OCI-LY7 (cell line): ENCODE results near the gene CRADD. TPM values are rescaled to one million over a fixed set of nuclear protein-coding genes. Genes with fewer than 3 reads are reported as not detected.

Source experiments
- BruUV-seq: library from RNA; stranded (reverse); fragments of 400-500 nt; replicated peaks from 2 replicates; lab custom pipeline; 2021; lab: Mats Ljungman, UMichigan
- CTCF ChIA-PET: fragments of 300-600 bp; sonication (Branson Sonifier 250); formaldehyde crosslinking; loops from one replicate; lab custom pipeline; 2022; ENCODE audit warnings: antibody characterized with exemption; ENCODE audit not compliant: unreplicated experiment; lab: Charles Lee
- POLR2A ChIA-PET: fragments of 300-600 bp; sonication (Branson Sonifier 250); formaldehyde crosslinking; loops from one replicate; lab custom pipeline; 2022; ENCODE audit warnings: antibody characterized with exemption; lab: Charles Lee
- DNase-seq: peaks from one replicate; pipeline ENCODE4 v3.0.0-alpha.2; 2015; ENCODE audit warnings: low spot score
- H2AFZ ChIP-seq: fragments of 200-600 bp; sonication (generic), shearing (Covaris generic); 2 replicates; pipeline ENCODE4 v1.6.1; 2014; ENCODE audit warnings: mild to moderate bottlenecking, antibody characterized with exemption, low read length, moderate library complexity
- H3K27ac ChIP-seq: fragments of 200-600 bp; sonication (generic); 2 replicates; pipeline ENCODE4 v1.5.1; 2014; ENCODE audit warnings: mixed run types, low read depth, mild to moderate bottlenecking, moderate library complexity, low read length, inconsistent platforms; ENCODE audit not compliant: poor library complexity, severe bottlenecking
- H3K36me3 ChIP-seq: fragments of 200-600 bp; sonication (generic); 2 replicates; pipeline ENCODE4 v1.6.1; 2014; ENCODE audit warnings: mild to moderate bottlenecking, antibody characterized with exemption, low read length, moderate library complexity, mixed read lengths; ENCODE audit not compliant: insufficient read depth
- H3K4me1 ChIP-seq: fragments of 200-600 bp; sonication (generic); 2 replicates; pipeline ENCODE4 v1.5.1; 2014; ENCODE audit warnings: mild to moderate bottlenecking, low read length; ENCODE audit not compliant: insufficient read depth, poor library complexity, severe bottlenecking
- H3K4me2 ChIP-seq: fragments of 200-600 bp; sonication (generic); 2 replicates; pipeline ENCODE4 v1.6.1; 2014; ENCODE audit warnings: mild to moderate bottlenecking, low read length
- H3K4me3 ChIP-seq: fragments of 200-600 bp; sonication (generic); 2 replicates; pipeline ENCODE4 v1.5.1; 2014; ENCODE audit warnings: mild to moderate bottlenecking, low read depth, low read length; ENCODE audit not compliant: poor library complexity, severe bottlenecking
- H3K79me2 ChIP-seq: fragments of 200-600 bp; sonication (generic); 2 replicates; pipeline ENCODE4 v1.6.1; 2016; ENCODE audit warnings: low read depth, mild to moderate bottlenecking, low read length, moderate library complexity, mixed read lengths; ENCODE audit not compliant: insufficient read depth
- H3K9me2 ChIP-seq: fragments of 200-600 bp; sonication (generic); 2 replicates; pipeline ENCODE4 v1.6.1; 2016; ENCODE audit warnings: mild to moderate bottlenecking, low read length, mixed read lengths; ENCODE audit not compliant: insufficient read depth
- H3K9me3 ChIP-seq: fragments of 200-600 bp; sonication (generic); 2 replicates; pipeline ENCODE4 v1.6.1; 2014; ENCODE audit warnings: mild to moderate bottlenecking, mixed run types, low read length, mixed read lengths
- H4K20me1 ChIP-seq: fragments of 200-600 bp; sonication (generic); 2 replicates; pipeline ENCODE4 v1.6.1; 2014; ENCODE audit warnings: mild to moderate bottlenecking, antibody characterized with exemption, low read length, moderate library complexity, mixed read lengths; ENCODE audit not compliant: insufficient read depth
- CTCF ChIP-seq: fragments of 200-600 bp; sonication (generic); conservative IDR thresholded peaks from 2 replicates; pipeline ENCODE4 v1.5.1; 2014; ENCODE audit warnings: mild to moderate bottlenecking, antibody characterized with exemption, low read length, moderate library complexity, mixed read lengths
- EZH2phosphoT487 ChIP-seq: fragments of 200-600 bp; sonication (generic); IDR thresholded peaks from 2 replicates; pipeline ENCODE4 v1.6.1; 2018; ENCODE audit warnings: low read depth, borderline replicate concordance, mild to moderate bottlenecking, mixed run types, antibody characterized with exemption, low read length, moderate library complexity, mixed read lengths
- intact Hi-C: fragments of 100-400 bp; cut with micrococcal nuclease; formaldehyde crosslinking; loops from one replicate; pipeline ENCODE4 v1.10.0; 2022; ENCODE audit not compliant: unreplicated experiment
- total RNA-seq, 2 experiments: library from RNA; depleted of rRNA in 1 of 2; stranded (reverse); fragments of >200 nt in 1 of 2; shearing (Covaris generic) in 1 of 2; gene quantifications; 2 replicates each; pipeline ENCODE4 v1.2.3, GENCODE V29; 2014 to 2022

The CRADD gene
- total RNA-seq, 2 experiments from 2014 or later = 10.5 to 16.8 TPM

DNA sequence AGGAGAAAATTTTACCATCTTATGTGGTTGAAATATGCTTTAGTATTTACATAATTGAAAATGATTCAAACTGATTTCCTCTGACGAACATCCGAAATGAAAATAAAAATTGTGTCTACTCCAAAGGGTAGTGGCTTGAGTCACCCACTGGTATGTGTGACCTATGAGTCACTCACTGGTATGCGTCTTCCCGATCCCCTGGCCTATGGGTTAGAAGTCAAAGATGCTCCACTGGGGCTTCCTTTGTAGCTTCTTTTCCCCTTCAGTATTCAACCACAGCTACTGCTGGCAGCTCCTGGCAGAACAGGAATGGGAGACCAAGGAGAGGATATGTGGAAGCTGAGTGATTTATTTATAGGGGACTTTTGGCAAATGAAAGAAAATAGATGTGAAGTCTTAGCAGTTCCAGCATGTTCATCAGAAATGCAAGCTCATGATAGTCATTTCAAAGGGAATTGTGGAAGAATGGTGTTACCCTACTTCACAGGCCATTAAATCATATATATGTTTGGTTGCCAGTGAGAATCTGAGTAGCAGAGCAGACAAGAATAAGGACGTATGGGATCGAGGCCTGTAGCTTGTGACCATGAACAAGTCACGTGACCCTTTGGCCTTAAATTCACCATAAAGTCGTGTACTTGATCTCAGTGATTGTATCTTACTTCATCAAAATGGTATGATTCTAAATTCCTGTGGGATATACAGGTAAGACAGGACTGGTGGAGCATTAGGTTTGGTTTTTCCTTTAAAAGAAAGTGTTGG is 108.3 kb downstream of the CRADD start:
- BruUV-seq = no TSS peak
- Histone ChIP-seq H3K79me2 (no peaks in the 10 kb centered on the region), H3K9me3 (no peaks in the 10 kb centered on the region), H3K27ac (no peak overlapping the region), H3K36me3 (no peaks in the 10 kb centered on the region), H2AFZ (no peak overlapping the region), H3K4me2 (no peak overlapping the region), H3K4me3 (no peak overlapping the region), H3K9me2 (no peaks in the 10 kb centered on the region), H4K20me1 (no peaks in the 10 kb centered on the region), H3K4me1 (no peaks in the 10 kb centered on the region)
- no peak for DNase-seq
- CTCF ChIA-PET = no interaction called here
- intact Hi-C loops = no loop called here
- TF ChIP-seq CTCF (no peak), EZH2phosphoT487 (no peak)
- POLR2A ChIA-PET = no interaction called here

DNA sequence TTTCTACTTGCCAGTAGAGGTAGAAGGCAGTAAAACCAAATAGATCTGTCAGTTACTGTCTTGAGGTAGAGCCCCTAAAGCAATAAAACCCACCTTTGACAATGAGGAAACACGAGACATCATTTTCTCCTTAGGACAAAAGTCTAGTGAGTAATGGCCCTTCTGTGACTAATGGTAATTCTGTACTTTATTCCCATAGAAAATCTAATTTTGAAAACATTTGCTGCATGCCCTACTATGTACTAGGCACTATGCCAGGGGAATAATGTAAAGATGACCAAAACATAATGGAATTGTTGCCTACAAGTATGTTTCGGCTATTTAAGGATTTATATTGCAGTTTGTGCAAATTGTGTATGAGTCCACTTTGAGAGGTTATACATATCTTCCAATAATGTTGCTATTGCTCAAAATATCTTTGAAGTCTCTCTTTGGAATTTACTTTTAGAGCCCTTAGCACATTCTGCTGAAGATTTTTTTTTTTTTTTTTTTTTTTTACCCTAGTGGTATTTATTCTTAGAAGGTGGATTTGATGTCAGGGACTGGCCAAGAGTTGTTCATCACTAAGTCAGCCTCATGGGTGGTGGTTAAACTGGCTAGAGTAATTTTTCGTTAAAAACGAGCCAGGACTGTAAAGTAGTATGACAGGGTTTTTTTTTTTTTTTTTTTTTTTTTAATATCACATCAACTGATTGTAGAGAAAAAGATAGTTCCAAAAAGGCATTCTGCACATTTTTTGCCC is 109.7 kb downstream of the CRADD start:
- no peak overlapping the region for H3K4me3 ChIP-seq
- ChIA-PET POLR2A (interaction anchor here (0.6 to 0.7 kb wide), 2 partner anchors 18 to 191 kb away, joined by 3 read pairs; no protein-coding TSS in a partner anchor), CTCF (no interaction called here)
- H3K4me1 ChIP-seq = no peaks in the 10 kb centered on the region
- no peaks in the 10 kb centered on the region for H3K36me3 ChIP-seq
- no peak overlapping the region for H2AFZ ChIP-seq
- no peaks in the 10 kb centered on the region for H3K79me2 ChIP-seq
- DNase-seq = no peak
- TF ChIP-seq EZH2phosphoT487 (no peak), CTCF (no peak)
- no peaks in the 10 kb centered on the region for H3K9me3 ChIP-seq
- H3K27ac ChIP-seq = no peak overlapping the region
- no peaks in the 10 kb centered on the region for H4K20me1 ChIP-seq
- BruUV-seq = no TSS peak
- intact Hi-C loops = no loop called here
- H3K9me2 ChIP-seq = no peaks in the 10 kb centered on the region
- no peak overlapping the region for H3K4me2 ChIP-seq
